Heart right ventricle (tissue), 16 donors: ENCODE measurements around the gene ZNF330. TPM values are rescaled to one million over a fixed set of nuclear protein-coding genes. Genes with fewer than 3 reads are reported as not detected.
"Not testable (repeated sequence)": the region's sequence is repeated elsewhere in the genome, so short reads cannot be mapped to it uniquely, and the experiment has no call there.

Experiments
- ATAC-seq, 8 donors: fragments of 200-7000 bp; cut with Tn5 transposase; one replicate each; pipeline ENCODE4 v1.9.1; 2020; ENCODE audit warnings: mild to moderate bottlenecking in 8 of 8, moderate library complexity in 8 of 8, moderate number of reproducible peaks in 1 of 8
- DNase-seq, 2 donors: peaks; one replicate each; pipeline ENCODE4 v3.0.0-alpha.2; 2020
- H3K27ac ChIP-seq, 10 donors: fragments of 200-600 bp; sonication (generic) in 2 of 10; one replicate each; pipeline versions ENCODE4 v1.5.0 to v1.8.0; 2020 to 2022; ENCODE audit warnings: mild to moderate bottlenecking in 3 of 10
- H3K27me3 ChIP-seq, 7 donors: fragments of 200-600 bp; one replicate each; pipeline ENCODE4 v1.8.0; 2021 to 2022; ENCODE audit warnings: mild to moderate bottlenecking in 2 of 7
- H3K36me3 ChIP-seq, 9 donors: fragments of 200-600 bp; sonication (generic) in 1 of 9; one replicate each; pipeline versions ENCODE4 v1.5.0 to v1.8.0; 2020 to 2022; ENCODE audit warnings: mild to moderate bottlenecking in 2 of 9
- H3K4me1 ChIP-seq, 9 donors: fragments of 200-600 bp; sonication (generic) in 1 of 9; one replicate each; pipeline versions ENCODE4 v1.5.0 to v1.8.0; 2020 to 2022; ENCODE audit warnings: mild to moderate bottlenecking in 4 of 9
- H3K4me3 ChIP-seq, 10 donors: fragments of 200-600 bp; sonication (generic) in 2 of 10; one replicate each; pipeline versions ENCODE4 v1.5.0 to v1.8.0; 2020 to 2022; ENCODE audit warnings: mild to moderate bottlenecking in 7 of 10, moderate library complexity in 2 of 10
- H3K9me3 ChIP-seq, 11 donors: fragments of 200-600 bp in 10 of 11; sonication (generic) in 2 of 11; one replicate each; pipeline versions ENCODE4 v1.5.0 to v1.8.0; 2013 to 2022; ENCODE audit warnings: mild to moderate bottlenecking in 2 of 11, control low read depth in 1 of 11, moderate library complexity in 1 of 11
- CTCF ChIP-seq, 9 donors: fragments of 200-600 bp; sonication (generic) in 2 of 9; IDR thresholded peaks; one replicate each; pipeline versions ENCODE4 v1.5.0 to v1.8.0; 2021 to 2022; ENCODE audit warnings: antibody characterized with exemption in 9 of 9, mild to moderate bottlenecking in 5 of 9, moderate library complexity in 1 of 9
- WGBS, 2 donors: extraction: QIAGEN DNeasy Blood & Tissue Kit; methylation state at CpG; one replicate each; pipeline ENCODE4 v1.1.7; 2013; ENCODE audit warnings: inconsistent platforms in 1 of 2; 5-methylcytosine and 5-hydroxymethylcytosine counted together
- intact Hi-C, 10 donors: fragments of 100-400 bp; cut with DNase I; formaldehyde crosslinking; loops; one replicate each; pipeline versions ENCODE4 v1.11.1 to v1.14.2; 2022
- polyA plus RNA-seq, 2 donors: library from polyadenylated mRNA; stranded (reverse); fragments of 200-250 nt; gene quantifications; one replicate each; pipeline ENCODE4 v1.2.3, GENCODE V29; 2013
- total RNA-seq, 10 donors: library from RNA; stranded (reverse); fragmentation: NEBNext Ultra II Directional in 3 of 10; extraction: Animal tissue kit (Norgen Biotek cat#: 25700) in 3 of 10; gene quantifications; one replicate each; pipeline versions ENCODE4 v1.2.1 to v1.2.4, GENCODE V29; 2021 to 2023
- donor health status: Arrhythmogenic right ventricular cardiomyopathy.
- donor health status: ischemic (EF 13 %, LVEDD 7.1; RV severe dilation, severe dysfunction).
- donor health status: healthy with polysubstance abuse.
- donor health status: DM: no; HTN: yes; CAD: no.
- donor health status: DM: no; HTN: no; CAD: no.
- donor health status: ischemic (EF 25% LVEDD 6.9; RV normal size, moderate dysfunction).
- donor health status: ischemic (EF 25% LVEDD 5.7; RV mildly dilated, moderate dysfunction).
- donor health status: healthy.
- donor health status: DM: yes; HTN: yes; CAD: no.
- donor health status: Ischemic cardiomyopathy.
- donor health status: ischemic (EF 35%, LVEDD 5.7; RV mildly dilated, moderate dysfunction).
- donor health status: nonischemic (EF 11% LVEDD 7.7; RV severe dilation, severe dysfunction).
- donor health status: DM: yes; HTN: yes; CAD: no.
- donor health status: PGD.
- donor health status: ischemic (EF 29% LVEDD 5.4; RV normal size, mild dysfunction).
- donor health status: nonischemic (EF 23%, LVEDD 6.1; RV moderate dilation, normal function).

ZNF330 gene
- total and polyA plus RNA-seq, 12 donors: 64.5 to 201 (median 134) TPM

- H3K36me3 ChIP-seq: peaks cover 0 to 31% (median 3%) of the 10 kb centered on the region in 9 donors
- intact Hi-C loops: loop anchor here in 3 of 10 donors (10.0 kb wide), 2 partner anchors 355 to 1965 kb away; partner anchors contain the start of gene USP38 (in 1 of the 3)
These were observed 424 bp upstream of the ZNF330 start for GRCh38 chr4:141220271-141220670.

GRCh38 chr4:141223418-141223817, 2.7 kb downstream of the ZNF330 start:
- H3K36me3 ChIP-seq: peaks cover 0 to 62% (median 7%) of the 10 kb centered on the region in 9 donors

More at GRCh38 chr4:141220271-141220670, 424 bp upstream of the ZNF330 start:
- peaks cover 0 to 64% (median 25%) of the 10 kb centered on the region in 9 donors for H3K4me1 ChIP-seq
- peak overlapping the region; percentile 66 to 99 (median 90) for H3K4me3 ChIP-seq
- no peaks in the 10 kb centered on the region for H3K9me3 ChIP-seq
- WGBS, 2 donors: 63 to 66% methylated on average over 7 of the region's 7 CpGs
- peak in 3 of 8 donors; percentile 20 to 43 (median 41) for ATAC-seq
- no peaks in the 10 kb centered on the region for H3K27me3 ChIP-seq
- no peak for TF ChIP-seq CTCF (IDR thresholded peaks at IDR 0.05)
- peak overlapping the region; percentile 91 to 99 (median 97) for H3K27ac ChIP-seq
- peak in 1 of 2 donors; percentile 6 for DNase-seq

GRCh38 chr4:141227280-141227679, 6.6 kb downstream of the ZNF330 start:
- ATAC-seq, DNase-seq, H3K9me3 ChIP-seq, H3K27ac ChIP-seq, H3K27me3 ChIP-seq, H3K4me3 ChIP-seq: not testable (repeated sequence)
- peaks cover 0 to 100% (median 35%) of the 10 kb centered on the region in 9 donors for H3K36me3 ChIP-seq
- intact Hi-C loops: loop anchor here in 3 of 10 donors (10.0 kb wide), 2 partner anchors 362 to 1958 kb away; partner anchors contain the start of gene USP38 (in 1 of the 3)
- 94 to 99% methylated on average over 5 of the region's 5 CpGs for WGBS, 2 donors
- peaks cover 0 to 41% (median 11%) of the 10 kb centered on the region in 9 donors for H3K4me1 ChIP-seq

More at GRCh38 chr4:141223418-141223817, 2.7 kb downstream of the ZNF330 start:
- peaks cover 0 to 53% (median 25%) of the 10 kb centered on the region in 9 donors for H3K4me1 ChIP-seq
- H3K9me3 ChIP-seq: no peaks in the 10 kb centered on the region
- H3K27ac ChIP-seq: peak overlapping the region in 4 of 10 donors; percentile 17 to 41 (median 28)
- no peaks in the 10 kb centered on the region for H3K27me3 ChIP-seq
- 52 to 73% methylated on average over 1 of the region's 1 CpG for WGBS, 2 donors
- no peak for TF ChIP-seq CTCF (IDR thresholded peaks at IDR 0.05)
- intact Hi-C loops: loop anchor here in 3 of 10 donors (10.0 kb wide), 2 partner anchors 359 to 1961 kb away; partner anchors contain the start of gene USP38 (in 1 of the 3)
- ATAC-seq (peak in 2 of 8 donors; percentile 27 to 36), DNase-seq (no peak)
- H3K4me3 ChIP-seq: peak overlapping the region in 6 of 10 donors; percentile 6 to 94 (median 88)

- whole genome bisulfite sequencing, 2 donors: 79 to 86% methylated on average over 5 of the region's 5 CpGs
- Histone ChIP-seq H3K9me3 (no peaks in the 10 kb centered on the region), H3K27ac (no peak overlapping the region), H3K27me3 (no peaks in the 10 kb centered on the region), H3K36me3 (peaks cover 0 to 100% (median 56%) of the 10 kb centered on the region in 9 donors), H3K4me1 (peaks cover 0 to 20% (median 3%) of the 10 kb centered on the region in 9 donors), H3K4me3 (no peak overlapping the region)
- no peak for TF ChIP-seq CTCF (IDR thresholded peaks at IDR 0.05)
- intact Hi-C loops: loop anchor here in 3 of 10 donors (10.0 kb wide), 3 partner anchors 55 to 1955 kb away; partner anchors contain the start of gene USP38 (in 1 of the 3)
- DNase-seq (no peak), ATAC-seq (peak in 1 of 8 donors; percentile 57)
These were observed 8.9 kb downstream of the ZNF330 start for GRCh38 chr4:141229408-141230101.
